ENCODE measurements around the gene DEF6. TPM values are rescaled to one million over a fixed set of nuclear protein-coding genes. Genes with fewer than 3 reads are reported as not detected.

Gene DEF6
- total RNA-seq, 2 donors from 2014 or later, result 8.1 to 12.5 TPM

DNA sequence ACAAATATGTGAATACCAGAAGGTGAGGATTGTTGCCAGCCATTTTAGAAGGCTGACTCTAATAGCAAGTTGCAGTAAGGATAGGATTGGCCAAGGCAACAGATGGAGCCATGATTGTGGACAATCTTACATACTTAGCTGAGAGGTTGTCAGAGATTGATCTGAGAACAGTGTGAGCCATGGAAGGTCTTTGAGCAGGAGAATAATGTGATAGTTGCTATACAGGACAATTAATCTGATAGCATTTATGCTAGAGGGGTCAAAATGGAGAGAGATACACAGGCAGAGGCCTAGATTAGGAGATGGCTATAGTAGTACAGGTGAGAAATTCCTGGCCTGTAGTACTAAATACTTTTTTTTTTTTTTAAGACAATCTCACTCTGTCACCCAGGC is 68.6 kb downstream of the DEF6 start:
- no peaks in the 10 kb centered on the region for H3K9me3 ChIP-seq
- no peak overlapping the region for H3K9ac ChIP-seq (ENCODE audit: low read depth in 2 of 2, low read length in 2 of 2)
- no peak for DNase-seq
- TF ChIP-seq CTCF (IDR thresholded peaks at IDR 0.05), result no peak
- no peaks in the 10 kb centered on the region for H3K36me3 ChIP-seq
- H3K4me1 ChIP-seq, result no peaks in the 10 kb centered on the region
- no peak overlapping the region for H3K4me3 ChIP-seq
- H3K27me3 ChIP-seq, result no peaks in the 10 kb centered on the region
- intact Hi-C loops (cut with DNase I), result no loop called here
- no peak overlapping the region for H3K27ac ChIP-seq

GRCh38 chr6:35367646-35368037 is 70.0 kb downstream of the DEF6 start:
- Histone ChIP-seq H3K27me3 (no peaks in the 10 kb centered on the region), H3K36me3 (no peaks in the 10 kb centered on the region), H3K4me3 (no peak overlapping the region), H3K27ac (no peak overlapping the region), H3K9ac (ENCODE audit: low read depth in 2 of 2, low read length in 2 of 2) (no peak overlapping the region), H3K4me1 (no peaks in the 10 kb centered on the region), H3K9me3 (no peaks in the 10 kb centered on the region)
- no peak for DNase-seq
- intact Hi-C loops (cut with DNase I), result no loop called here
- TF ChIP-seq CTCF (IDR thresholded peaks at IDR 0.05), result no peak

GRCh38 chr6:35368038-35368887 is 70.6 kb downstream of the DEF6 start:
- Histone ChIP-seq H3K4me1 (no peaks in the 10 kb centered on the region), H3K27ac (no peak overlapping the region), H3K9ac (ENCODE audit: low read depth in 2 of 2, low read length in 2 of 2) (no peak overlapping the region), H3K36me3 (no peaks in the 10 kb centered on the region), H3K4me3 (no peak overlapping the region), H3K9me3 (no peaks in the 10 kb centered on the region), H3K27me3 (no peaks in the 10 kb centered on the region)
- TF ChIP-seq CTCF (IDR thresholded peaks at IDR 0.05), result no peak
- DNase-seq, result no peak
- intact Hi-C loops (cut with DNase I), result no loop called here

GRCh38 chr6:35370124-35370741 is 72.6 kb downstream of the DEF6 start:
- H3K9me3 ChIP-seq, result no peaks in the 10 kb centered on the region
- H3K4me1 ChIP-seq, result no peaks in the 10 kb centered on the region
- no peak overlapping the region for H3K4me3 ChIP-seq
- H3K36me3 ChIP-seq, result no peaks in the 10 kb centered on the region
- no peak overlapping the region for H3K9ac ChIP-seq (ENCODE audit: low read depth in 2 of 2, low read length in 2 of 2)
- intact Hi-C loops (cut with DNase I), result no loop called here
- peak overlapping the region; percentile 2 for H3K27ac ChIP-seq
- H3K27me3 ChIP-seq, result no peaks in the 10 kb centered on the region
- peak; percentile 37 for DNase-seq
- TF ChIP-seq CTCF (IDR thresholded peaks at IDR 0.05), result no peak

DNA sequence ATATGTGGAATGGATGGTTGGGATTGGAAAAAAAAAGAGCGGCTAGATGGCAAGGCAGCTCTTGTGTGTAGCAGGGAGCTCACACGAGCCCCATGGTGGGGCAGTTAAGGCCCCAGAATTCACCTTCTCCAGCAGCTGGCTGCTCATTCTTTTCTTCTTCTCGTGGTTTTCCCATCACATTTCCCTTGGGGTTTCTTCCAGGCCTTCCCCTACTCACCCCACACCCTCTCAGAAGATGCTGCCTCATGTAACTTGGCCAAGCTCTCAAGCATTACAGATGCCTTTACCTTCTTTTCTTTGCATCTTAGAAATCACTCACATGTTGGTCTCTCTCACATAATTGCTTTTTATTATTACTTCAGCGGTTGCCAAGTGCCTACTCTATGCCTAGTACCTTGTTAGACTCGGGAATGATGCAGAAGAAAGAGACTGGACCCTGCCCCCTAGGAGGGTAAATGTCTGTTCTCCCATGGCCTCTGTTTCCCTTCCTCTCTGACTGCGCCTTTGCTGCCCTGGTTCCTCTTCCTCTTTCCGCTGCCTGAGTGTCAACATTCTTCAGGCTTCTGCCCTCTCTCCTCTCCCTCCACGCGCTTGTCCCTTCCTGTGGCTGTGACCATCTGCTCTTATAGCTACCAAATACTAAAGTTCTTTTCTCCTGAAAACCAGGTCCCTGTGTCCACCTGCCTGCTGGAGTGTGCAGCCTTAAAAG is 73.3 kb downstream of the DEF6 start:
- Histone ChIP-seq H3K4me1 (no peaks in the 10 kb centered on the region), H3K9ac (ENCODE audit: low read depth in 2 of 2, low read length in 2 of 2) (no peak overlapping the region), H3K27ac (no peak overlapping the region), H3K27me3 (no peaks in the 10 kb centered on the region), H3K4me3 (no peak overlapping the region), H3K36me3 (no peaks in the 10 kb centered on the region), H3K9me3 (no peaks in the 10 kb centered on the region)
- TF ChIP-seq CTCF (IDR thresholded peaks at IDR 0.05), result no peak
- intact Hi-C loops (cut with DNase I), result no loop called here
- DNase-seq, result no peak

Other genes with a start within 250 kb of the DEF6 start
- not detected for gene TCP11, start 156.5 kb upstream of the DEF6 start, total RNA-seq
- gene SCUBE3, start 83.9 kb upstream of the DEF6 start, total RNA-seq, result under 1 TPM; 0.20 to 0.74 TPM
- gene ZNF76, start 38.1 kb upstream of the DEF6 start, total RNA-seq, result 10 to 100 TPM; 20.3 to 33.8 TPM
- gene PPARD, start 44.7 kb downstream of the DEF6 start, total RNA-seq, result 10 to 100 TPM; 38.1 to 41.8 TPM
- gene FANCE, start 154.5 kb downstream of the DEF6 start, total RNA-seq, result 10 to 100 TPM in 1 of 2 donors, 1 to 10 TPM in 1; 3.7 to 10.7 TPM
- gene RPL10A, start 170.6 kb downstream of the DEF6 start, total RNA-seq, result 1,000 to 10,000 TPM in 1 of 2 donors, 100 to 1,000 TPM in 1; 998 to 1,213 TPM
- gene TEAD3, start 199.3 kb downstream of the DEF6 start, total RNA-seq, result 10 to 100 TPM; 24.5 to 38.4 TPM
- gene TULP1, start 215.1 kb downstream of the DEF6 start, total RNA-seq, result not detected